HG02870 (cell line): ENCODE measurements around the gene GPR119.
"Not testable (repeated sequence)": the region's sequence is repeated elsewhere in the genome, so short reads cannot be mapped to it uniquely, and the experiment has no call there.

Source experiments
- ATAC-seq: cut with Tn5 transposase; IDR thresholded peaks from one replicate; pipeline ENCODE4 v1.9.1; 2021; ENCODE audit warnings: mild to moderate bottlenecking, moderate library complexity; ENCODE audit not compliant: unreplicated experiment

GPR119 gene

DNA sequence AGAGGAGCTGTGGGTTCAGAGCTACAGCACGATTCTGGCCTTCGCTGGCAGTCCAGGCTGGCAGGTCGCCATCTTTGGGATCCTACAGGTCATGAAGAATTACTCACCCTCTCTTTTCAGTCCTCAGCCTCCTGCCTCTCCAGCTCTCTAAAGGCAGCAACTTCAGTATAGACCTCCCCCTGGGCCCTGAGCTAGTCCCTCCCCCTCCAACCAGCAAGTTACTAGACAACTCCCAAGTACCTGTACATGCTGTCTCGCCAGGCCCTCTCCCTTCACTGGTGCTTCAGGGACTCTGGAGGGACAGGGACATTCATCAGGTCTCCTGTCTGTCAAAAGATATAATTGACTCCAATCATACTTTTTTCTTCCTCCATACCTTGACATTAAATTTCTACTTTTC is at the start of gene GPR119:
Gene GPR119 (minus strand): TSS at position 155 of the 400 bp plus-strand sequence. CDS start 227 bp downstream, outside the sequence.
- ATAC-seq, result no peak

DNA sequence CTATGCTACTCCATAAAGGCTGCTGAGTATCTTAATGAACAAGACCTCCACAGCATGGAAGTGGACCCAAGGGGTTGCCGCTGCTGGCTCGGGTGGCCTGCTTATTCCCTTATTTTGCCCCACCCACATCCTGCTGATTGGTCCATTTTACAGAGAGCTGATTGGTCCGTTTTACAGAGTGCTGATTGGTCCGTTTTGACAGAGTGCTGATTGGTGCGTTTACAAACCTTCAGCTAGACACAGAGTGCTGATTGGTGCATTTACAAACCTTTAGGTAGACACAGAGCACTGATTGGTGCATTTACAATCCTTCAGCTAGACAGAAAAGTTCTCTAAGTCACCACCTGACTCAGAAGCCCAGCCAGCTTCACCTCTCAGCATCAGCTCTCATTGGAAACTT is 43.8 kb upstream of the GPR119 start:
- not testable (repeated sequence) for ATAC-seq

DNA sequence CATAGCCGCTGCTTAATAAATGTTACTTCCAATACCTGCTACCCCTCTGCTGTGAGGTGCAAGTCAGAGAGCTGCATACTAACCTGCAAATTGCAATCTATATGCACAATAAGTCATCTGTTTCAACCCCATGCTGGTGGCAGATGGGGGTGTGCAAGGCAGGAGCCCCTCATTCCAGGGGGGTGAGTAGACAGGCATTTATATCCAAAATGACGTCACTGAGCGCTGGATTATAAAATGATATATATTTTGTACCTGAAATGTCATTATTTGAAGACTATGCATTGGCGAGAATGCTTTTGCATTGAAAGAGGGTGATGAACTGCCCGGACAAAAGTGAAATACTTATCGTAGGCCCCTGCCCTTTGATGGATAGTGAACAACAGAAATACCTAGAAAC is 41.1 kb upstream of the GPR119 start:
- ATAC-seq, result no peak

DNA sequence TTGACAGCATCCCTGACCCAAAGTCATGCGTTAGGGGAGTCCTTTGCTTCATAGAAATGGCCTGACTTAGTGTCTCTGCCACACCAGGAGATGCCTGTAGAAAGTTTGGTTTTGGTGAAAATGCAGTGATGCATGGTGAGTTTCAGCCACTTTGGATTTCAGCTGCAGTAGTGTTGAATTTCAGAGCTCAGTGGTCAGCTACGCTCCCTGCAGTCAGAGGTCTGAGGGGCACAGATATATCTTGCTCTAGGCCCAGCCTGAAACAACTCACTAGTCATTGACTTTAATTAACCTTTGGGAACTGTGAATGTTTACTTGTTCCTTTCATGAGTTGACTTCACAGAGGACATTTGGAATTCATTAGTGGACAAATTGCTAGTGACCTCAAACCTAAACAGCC is 33.8 kb upstream of the GPR119 start:
- ATAC-seq, result no peak

DNA sequence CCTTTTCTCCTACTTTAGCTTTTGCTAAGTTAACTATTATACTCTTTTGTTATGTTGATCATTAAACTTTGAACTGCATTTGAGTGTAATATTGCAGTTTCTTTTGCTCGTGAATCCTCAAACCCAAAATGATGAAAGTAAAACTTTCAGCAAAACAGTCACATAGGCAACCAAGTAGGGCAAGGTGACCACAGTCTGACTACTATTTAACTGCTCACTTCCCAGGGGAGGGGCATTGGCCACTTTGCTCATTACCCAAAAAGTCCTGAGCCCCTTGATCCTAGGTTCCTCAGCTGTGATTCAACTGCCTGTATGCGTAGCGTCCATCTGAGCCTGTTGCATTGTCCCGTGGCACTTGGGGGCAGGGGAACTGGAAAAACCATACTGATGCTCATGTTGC is 33.3 kb upstream of the GPR119 start:
- no peak for ATAC-seq

DNA sequence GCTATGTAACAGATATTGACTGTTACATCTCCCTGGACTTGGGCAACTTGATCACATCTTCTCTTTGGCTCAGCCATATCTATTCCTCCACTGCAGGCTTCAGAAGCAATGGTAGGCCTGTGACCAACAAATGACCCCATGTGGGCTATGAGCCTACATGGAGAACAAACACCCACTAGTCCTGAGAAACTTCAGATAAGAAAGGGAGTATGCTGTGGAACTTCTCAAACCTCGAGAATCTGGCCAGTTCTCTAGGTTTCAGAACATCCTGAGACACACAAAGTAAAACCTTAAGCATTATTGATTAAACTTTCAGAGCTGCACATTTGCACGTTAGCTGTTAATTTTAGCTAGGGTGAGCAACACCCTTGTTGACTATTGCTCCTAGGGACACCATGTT is 32.6 kb upstream of the GPR119 start:
- ATAC-seq, result no peak

DNA sequence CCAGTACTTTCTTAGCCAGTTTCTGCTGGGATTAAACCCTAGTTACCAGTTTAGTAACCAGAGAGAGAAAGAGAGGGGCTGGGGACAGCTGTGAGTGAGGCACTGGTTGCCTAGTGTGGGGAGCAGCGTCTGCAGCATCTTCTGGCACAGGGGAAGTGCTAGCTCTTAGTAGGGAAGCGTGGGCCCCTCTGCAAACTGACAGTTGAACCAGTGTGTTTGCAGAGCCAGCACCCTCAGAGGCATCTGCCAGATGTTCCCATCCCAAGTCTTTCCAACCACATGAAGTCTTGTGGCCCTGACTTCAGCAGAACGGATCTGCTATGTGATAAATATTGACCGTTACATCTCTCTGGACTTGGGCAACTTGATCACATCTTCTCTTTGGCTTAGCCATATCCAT is 31.3 kb upstream of the GPR119 start:
- ATAC-seq, result no peak

DNA sequence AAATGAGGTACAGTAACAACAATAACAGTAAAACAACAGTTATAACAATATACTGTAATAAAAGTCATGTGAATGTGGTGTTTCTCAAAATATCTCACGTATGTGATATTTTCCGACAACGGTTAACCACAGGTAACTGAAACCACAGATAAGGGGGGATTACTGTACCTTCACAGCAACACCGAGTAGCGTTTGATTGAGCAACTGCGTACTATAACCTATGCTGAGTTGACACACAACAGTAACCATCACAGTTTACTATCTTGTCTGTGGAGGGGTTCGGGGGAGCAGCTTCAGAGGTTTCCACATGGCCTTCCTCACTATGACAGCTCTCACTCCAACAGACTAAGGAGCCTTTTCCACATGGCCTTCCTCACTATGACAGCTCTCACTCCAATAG is 29.7 kb upstream of the GPR119 start:
- ATAC-seq, result no peak

DNA sequence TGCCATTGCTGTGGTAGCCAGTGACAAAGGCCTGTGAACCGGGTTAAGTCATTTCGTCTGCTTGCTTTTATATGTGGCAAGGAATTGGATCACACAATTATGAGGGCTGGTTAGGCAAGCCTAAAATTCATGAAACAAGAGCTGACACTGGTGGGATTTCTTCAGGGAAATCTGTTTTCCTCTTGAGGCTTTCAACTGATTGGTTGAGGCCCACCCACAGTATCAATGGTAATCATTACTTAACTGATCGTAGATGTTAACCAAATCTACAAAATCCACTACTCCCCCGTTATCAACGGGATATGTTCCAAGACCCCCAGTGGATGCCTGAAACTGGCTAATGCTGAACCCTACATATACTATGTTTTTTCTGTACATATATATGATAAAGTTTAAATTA is 29.3 kb upstream of the GPR119 start:
- no peak for ATAC-seq

DNA sequence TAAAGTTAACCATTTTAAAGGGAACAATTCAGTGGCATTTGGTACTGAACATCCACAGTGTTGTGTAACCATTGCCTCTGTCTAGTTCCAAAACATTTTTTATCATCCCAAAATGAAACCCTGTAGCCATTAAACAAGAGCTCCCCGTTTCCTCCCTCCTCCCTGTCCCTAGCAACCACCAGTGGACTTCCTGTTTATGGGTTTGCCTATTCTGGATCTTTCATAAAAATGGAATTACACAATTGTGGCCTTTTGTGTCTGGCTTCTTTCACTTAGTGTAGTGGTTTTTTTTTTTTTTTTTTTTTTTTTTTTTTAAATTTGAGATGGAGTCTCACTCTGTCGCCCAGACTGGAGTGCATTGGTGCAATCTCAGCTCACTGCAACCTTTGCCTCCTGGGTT is 27.9 kb upstream of the GPR119 start:
- no peak for ATAC-seq

DNA sequence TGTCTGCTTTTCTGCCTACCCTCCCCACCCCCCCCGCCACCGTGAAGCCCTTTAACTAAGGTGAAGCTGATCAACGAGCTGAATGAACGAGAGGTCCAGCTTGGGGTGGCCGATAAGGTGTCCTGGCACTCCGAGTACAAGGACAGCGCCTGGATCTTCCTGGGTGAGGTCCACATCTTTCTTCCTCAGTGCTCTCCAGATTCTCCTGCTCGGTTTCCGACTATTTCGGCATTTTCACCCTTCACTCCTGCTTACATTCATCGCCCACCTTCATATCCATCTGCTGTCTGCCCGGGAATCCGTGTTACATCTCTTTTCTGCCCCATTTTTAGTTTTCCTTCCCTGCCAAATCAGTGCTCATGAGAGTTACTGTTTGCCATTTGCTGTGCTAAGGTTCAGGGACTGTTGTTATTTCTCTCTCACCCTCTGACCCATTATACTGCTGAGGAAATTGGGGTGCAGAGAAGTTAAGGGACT is 16.8 kb upstream of the GPR119 start:
- no peak for ATAC-seq

DNA sequence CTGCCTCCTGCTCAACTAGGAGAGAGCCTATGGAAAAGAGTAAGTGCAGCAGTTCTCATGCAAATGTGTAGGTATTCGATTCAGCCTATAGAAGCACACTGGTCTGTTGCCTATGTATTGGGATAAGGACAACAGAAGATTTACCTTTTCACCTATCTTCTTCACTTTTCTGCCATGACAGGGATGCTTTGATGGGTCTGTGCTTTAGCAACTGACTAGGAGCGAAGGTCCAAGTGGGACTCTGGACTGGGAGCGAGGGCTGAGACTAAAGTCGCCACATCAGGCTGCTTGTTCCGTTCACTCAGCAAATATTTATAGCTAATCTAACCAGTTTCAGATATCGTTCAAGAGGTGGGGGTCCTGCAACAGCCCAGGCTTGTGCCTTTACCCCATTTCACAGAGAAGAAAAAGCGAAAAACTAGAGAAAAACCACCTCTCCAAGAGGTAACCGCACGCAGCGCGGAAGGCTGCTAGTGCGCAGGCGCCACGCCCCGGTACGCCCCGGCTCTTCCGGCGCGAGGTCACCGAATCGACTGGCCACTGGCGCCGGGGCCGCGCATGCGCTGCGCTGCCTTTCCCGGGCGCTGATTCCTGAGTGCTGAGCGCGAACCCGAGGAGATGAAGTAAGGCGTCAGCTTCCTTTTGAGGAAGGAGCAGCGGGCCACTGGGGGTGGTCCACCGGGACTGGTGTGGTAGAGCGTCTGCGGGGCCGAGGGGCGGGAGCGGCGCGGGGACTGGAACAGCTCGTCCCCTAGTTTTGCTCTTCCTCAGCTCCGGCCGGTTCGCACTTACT is 16.1 kb upstream of the GPR119 start, which contains the start of gene RBMX2:
Gene RBMX2 (plus strand): TSS at position 573 of the 793 bp plus-strand sequence. CDS start 46 bp downstream, at position 619.
- ATAC-seq, result peak; percentile 90

DNA sequence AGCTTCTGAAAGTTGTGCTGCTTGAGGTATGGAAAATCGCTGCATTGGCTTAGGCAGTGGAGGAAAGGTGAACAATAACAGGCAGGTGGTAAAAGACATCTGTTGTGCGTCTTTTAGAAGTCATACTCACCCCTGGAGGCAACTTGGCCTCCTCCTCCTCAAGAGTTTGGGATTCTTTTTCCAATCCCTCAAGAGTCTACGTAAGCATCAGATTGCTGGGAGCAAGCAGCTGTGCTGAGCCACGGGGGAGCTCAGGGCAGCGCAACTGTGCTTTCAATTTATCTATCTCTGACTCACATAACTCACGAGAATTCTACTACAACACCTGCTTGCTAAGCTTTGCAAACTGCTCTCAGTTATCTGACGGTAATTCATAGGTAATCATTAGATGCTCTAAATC is 9.9 kb upstream of the GPR119 start:
- ATAC-seq, result no peak

DNA sequence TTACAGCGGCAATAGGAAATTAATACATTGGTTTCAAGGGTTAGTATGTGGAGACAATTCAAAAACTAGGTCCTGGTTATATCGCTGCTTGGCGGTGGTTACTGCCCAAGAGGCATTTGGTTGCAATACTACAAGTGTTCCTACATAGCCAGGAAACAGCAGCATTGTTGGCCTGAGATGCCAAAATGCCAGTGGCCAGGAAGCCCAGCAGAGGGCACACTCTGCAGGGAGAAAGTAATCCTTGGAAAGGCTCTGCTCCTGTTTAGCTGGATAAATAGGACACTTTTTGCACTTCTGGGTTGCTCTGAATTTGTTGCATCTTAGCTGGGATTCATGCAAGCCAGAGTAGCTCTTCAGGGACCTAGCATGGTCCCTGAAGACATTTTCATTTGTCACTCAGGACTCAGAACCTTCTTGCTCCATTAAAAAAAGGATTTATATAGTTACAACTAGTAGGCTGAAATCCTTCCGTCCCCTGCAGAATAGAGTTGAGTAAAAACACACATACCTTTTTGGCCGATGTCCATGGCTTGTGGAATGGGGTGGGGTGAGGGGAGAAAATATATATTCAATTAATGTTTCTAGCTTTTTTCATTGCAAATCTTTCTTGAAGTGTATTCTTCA is 8.1 kb upstream of the GPR119 start:
- ATAC-seq, result no peak

DNA sequence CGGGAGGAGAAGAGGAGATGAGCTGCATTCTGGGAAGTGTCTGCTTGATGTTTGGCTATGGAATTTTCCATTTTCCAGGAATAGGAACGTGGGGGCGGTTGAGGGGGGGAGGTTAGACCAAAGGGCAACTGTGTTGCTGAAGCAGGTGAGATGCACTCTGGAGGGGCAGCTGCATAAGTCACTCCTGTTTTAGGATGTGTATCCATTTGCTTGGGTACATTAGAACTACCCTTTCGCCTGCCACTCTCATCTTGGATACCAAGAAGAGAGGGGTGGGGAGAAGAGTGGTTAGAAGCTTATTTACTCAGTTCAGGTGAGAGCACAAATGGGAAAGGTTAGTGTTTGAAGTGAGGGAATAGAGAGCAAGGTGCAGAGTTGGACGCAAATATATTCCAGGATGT is 934 bp upstream of the GPR119 start:
- ATAC-seq, result no peak

DNA sequence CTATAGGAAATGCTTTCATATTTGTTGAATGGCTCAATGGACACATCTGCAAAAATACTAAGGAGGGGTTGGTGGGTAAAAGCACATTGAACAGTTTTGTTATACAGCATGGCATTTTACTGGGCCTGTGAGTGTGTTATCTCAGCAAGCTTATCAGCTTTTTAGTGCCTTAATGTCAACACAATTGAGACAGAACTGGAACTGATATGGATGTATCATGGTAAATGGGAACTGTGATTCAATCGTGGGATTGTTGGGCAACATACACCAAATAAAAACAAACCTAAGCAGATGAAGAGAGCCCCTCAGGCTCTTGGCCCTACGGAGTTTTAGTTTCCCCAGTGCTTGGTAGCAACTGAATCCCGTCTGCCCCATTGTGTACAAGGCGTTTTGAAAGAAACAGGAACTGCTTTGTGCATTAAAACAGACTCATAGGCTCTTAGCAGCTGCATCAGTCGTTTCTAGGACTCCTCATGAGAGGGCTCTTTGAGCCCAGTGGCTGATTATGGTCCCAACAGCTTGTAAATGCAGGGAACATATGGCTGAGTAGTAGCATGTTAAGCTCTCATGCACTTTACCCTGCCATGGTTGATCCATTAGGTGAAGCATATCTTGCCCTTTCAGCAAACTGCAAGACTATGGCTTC is 7.3 kb downstream of the GPR119 start:
- no peak for ATAC-seq

DNA sequence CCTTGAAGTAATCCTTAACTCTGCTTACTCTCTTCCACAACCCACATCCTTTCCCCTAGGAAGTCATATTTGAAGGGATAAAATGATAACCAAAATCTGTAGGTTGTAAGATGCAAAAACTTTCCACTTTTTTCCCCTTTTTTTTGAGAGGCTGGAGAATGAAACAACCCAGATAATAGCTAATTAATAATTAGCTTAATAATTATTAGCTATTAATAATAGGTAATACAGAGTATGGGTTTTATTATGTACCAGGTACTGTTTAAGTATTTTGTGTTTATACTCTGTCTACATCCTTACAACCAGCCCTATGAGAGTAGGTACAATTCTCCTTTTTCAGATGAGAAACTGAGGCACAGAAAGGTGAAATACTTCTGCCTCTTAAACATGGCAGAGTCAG is 9.4 kb downstream of the GPR119 start:
- no peak for ATAC-seq

DNA sequence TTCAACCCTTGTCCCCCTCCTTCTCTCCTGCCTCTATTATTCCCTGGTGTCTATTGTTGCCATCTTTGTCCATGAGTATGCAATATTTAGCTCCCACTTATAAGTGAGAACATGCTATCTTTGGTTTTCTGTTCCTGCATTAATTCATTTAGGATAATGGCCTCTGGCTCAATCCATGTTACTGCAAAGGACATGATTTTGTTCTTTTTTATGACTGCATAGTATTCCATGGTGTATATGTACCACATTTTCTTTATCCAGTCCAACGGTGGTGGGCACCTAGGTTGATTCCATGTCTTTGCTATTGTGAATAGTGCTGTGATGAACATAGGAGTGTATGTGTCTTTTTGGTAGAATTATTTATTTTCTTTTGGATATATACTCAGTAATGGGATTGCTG is 33.4 kb downstream of the GPR119 start:
- ATAC-seq, result not testable (repeated sequence)

DNA sequence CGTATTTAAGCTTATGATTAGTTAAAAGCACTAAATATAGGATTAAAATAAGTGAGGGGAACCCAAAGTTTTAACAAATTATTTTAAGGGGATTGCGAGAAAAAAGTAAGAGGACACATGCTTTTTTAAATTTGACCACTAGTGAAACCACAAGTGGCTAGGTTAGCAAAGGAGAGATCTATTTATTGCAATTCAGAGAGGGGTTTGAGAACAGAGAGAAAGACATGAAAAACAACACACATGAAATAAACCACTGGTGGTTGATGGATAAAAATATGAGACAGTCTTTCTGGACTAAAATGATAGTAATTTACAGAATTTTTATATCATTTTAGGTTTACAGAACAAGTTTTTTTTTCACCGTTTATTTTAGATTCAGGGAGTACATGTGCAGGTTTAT is 33.9 kb downstream of the GPR119 start:
- no peak for ATAC-seq

DNA sequence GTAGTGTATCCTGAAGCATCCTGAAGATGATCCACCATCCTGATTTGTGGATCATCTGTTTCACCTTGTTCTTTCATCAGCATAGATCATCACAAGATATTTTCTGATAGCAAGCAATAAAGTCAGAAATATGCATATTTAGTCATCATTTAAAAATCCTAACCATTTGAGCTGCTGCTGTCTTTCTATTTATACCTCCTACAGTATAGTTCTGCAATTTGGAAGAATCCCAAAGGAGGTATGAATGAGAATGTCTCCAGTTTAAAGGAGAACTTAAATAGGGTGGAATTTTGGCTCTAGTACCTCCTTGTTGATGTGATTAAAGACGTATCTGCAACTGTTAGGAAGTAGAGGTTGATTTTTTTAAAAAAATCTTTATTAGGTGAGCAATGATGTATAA is 38.2 kb downstream of the GPR119 start:
- no peak for ATAC-seq

DNA sequence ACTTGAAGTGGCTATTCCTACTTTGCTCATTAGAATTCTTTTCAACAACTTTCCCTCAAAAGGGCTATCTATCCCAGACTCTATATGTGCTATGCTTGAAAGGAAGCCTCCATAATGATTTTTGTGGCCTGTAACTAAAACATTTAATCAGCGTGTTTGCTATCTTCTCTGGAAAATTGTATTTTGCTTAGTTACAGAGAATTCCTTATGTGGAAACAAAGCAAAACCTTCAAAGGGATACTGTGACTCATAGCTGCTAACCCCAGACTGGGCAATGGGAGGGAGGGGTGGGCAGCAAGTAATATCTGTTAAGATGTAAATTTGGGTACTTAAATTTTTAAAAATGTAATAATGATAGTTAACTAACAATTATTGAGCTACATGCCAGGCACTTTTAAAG is 42.1 kb downstream of the GPR119 start:
- ATAC-seq, result no peak

DNA sequence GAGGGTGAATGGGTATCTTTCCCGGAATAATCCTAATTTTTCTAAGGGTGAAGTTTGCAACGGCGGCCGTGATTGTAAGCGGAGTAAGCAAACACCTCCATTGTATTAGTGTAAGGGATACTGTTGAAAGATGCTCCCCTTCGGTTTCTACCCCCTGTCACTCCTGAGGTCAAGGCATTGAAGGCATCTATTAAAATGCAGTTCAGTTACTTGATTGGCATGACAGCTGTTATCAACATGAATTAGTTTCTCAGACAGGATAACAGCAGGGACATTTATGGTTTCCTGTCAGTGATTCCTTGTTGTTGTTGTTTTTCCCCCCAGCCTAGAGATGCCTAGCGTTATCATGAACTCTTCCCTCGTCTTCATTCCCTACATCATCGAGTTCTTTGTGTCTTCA is 45.2 kb downstream of the GPR119 start:
- ATAC-seq, result no peak
